Astrocyte (in vitro differentiated cells and primary cell): ENCODE measurements around the gene PAX5. TPM values are rescaled to one million over a fixed set of nuclear protein-coding genes. Genes with fewer than 3 reads are reported as not detected.

Experiments used
- DNase-seq: peaks from one replicate; pipeline ENCODE4 v3.0.0-alpha.2; 2010; ENCODE audit warnings: low read depth
- FAIRE-seq: peaks from 2 replicates; lab custom pipeline; 2011; peaks lifted over from hg19 to GRCh38; lab: Jason Lieb, UNC
- H2AFZ ChIP-seq: 2 replicates; pipeline ENCODE4 v1.6.0; 2012; ENCODE audit warnings: low read depth, low read length, inconsistent platforms
- H3K27ac ChIP-seq: 2 replicates; pipeline ENCODE4 v1.5.1; 2011; ENCODE audit warnings: low read depth, low read length, inconsistent platforms
- H3K27me3 ChIP-seq: 2 replicates; pipeline ENCODE4 v1.6.0; 2011; ENCODE audit warnings: low read length, inconsistent platforms; ENCODE audit not compliant: insufficient read depth
- H3K36me3 ChIP-seq: 2 replicates; pipeline ENCODE4 v1.5.1; 2011; ENCODE audit warnings: low read length, inconsistent platforms; ENCODE audit not compliant: insufficient read depth
- H3K4me1 ChIP-seq: 2 replicates; pipeline ENCODE4 v1.5.1; 2011; ENCODE audit warnings: low read length, inconsistent platforms; ENCODE audit not compliant: insufficient read depth
- H3K4me2 ChIP-seq: 2 replicates; pipeline ENCODE4 v1.6.0; 2012; ENCODE audit warnings: low read length, inconsistent platforms
- H3K4me3 ChIP-seq: 2 replicates; pipeline ENCODE4 v1.5.1; 2011; ENCODE audit warnings: low read depth, mild to moderate bottlenecking, low read length, inconsistent platforms; ENCODE audit not compliant: insufficient read depth
- H3K79me2 ChIP-seq: 2 replicates; pipeline ENCODE4 v1.6.0; 2012; ENCODE audit warnings: mild to moderate bottlenecking, low read length, inconsistent platforms; ENCODE audit not compliant: insufficient read depth
- H3K9ac ChIP-seq: 2 replicates; pipeline ENCODE4 v1.6.0; 2012; ENCODE audit warnings: mild to moderate bottlenecking, low read length, inconsistent platforms
- H3K9me3 ChIP-seq: 2 replicates; pipeline ENCODE4 v1.5.1; 2012; ENCODE audit warnings: low read depth, mild to moderate bottlenecking, low read length, inconsistent platforms; ENCODE audit not compliant: insufficient read depth
- H4K20me1 ChIP-seq: 2 replicates; pipeline ENCODE4 v1.6.0; 2012; ENCODE audit warnings: low read length, inconsistent platforms; ENCODE audit not compliant: insufficient read depth
- H3K27ac Mint-ChIP-seq: one replicate; pipeline ENCODE4 v1.8.0; 2021; ENCODE audit warnings: mild to moderate bottlenecking, mixed read lengths; ENCODE audit not compliant: unreplicated experiment
- H3K27me3 Mint-ChIP-seq: one replicate; pipeline ENCODE4 v1.8.0; 2021; ENCODE audit warnings: low read depth, mixed read lengths; ENCODE audit not compliant: unreplicated experiment
- H3K36me3 Mint-ChIP-seq: one replicate; pipeline ENCODE4 v1.8.0; 2021; ENCODE audit warnings: low read depth, mixed read lengths; ENCODE audit not compliant: unreplicated experiment
- H3K4me1 Mint-ChIP-seq: one replicate; pipeline ENCODE4 v1.8.0; 2021; ENCODE audit warnings: low read depth, mixed read lengths; ENCODE audit not compliant: unreplicated experiment
- H3K4me3 Mint-ChIP-seq: one replicate; pipeline ENCODE4 v1.8.0; 2021; ENCODE audit warnings: mild to moderate bottlenecking, moderate library complexity, mixed read lengths; ENCODE audit not compliant: unreplicated experiment
- H3K9me3 Mint-ChIP-seq: one replicate; pipeline ENCODE4 v1.8.0; 2021; ENCODE audit warnings: mild to moderate bottlenecking, mixed read lengths; ENCODE audit not compliant: unreplicated experiment
- CTCF ChIP-seq: IDR thresholded peaks from 2 replicates; pipeline ENCODE4 v1.5.1; 2011; ENCODE audit warnings: low read depth, mild to moderate bottlenecking, inconsistent platforms, low read length, moderate library complexity; ENCODE audit not compliant: insufficient read depth
- EZH2 ChIP-seq: IDR thresholded peaks from 2 replicates; pipeline ENCODE4 v1.6.1; 2012; ENCODE audit warnings: mild to moderate bottlenecking, low read length, inconsistent platforms; ENCODE audit not compliant: insufficient read depth
- total RNA-seq: library from RNA; stranded (reverse); gene quantifications from 2 replicates; pipeline ENCODE4 v1.2.1, GENCODE V29; 2021

PAX5 gene
- total RNA-seq, 1 donor from 2014 or later: not detected

GRCh38 chr9:36815566-36816348 lies 218.3 kb downstream of the PAX5 start:
- no peak overlapping the region for H3K27ac Mint-ChIP-seq
- no peaks in the 10 kb centered on the region for H3K9me3 ChIP-seq
- no peak overlapping the region for H3K4me3 ChIP-seq
- TF ChIP-seq EZH2 (no peak), CTCF (no peak)
- DNase-seq (no peak), FAIRE-seq (no peak)
- H3K79me2 ChIP-seq: no peaks in the 10 kb centered on the region
- H3K27me3 ChIP-seq: peaks cover 41% of the 10 kb centered on the region
- H3K27me3 Mint-ChIP-seq: peaks cover 36% of the 10 kb centered on the region
- H3K36me3 ChIP-seq: no peaks in the 10 kb centered on the region
- H3K9ac ChIP-seq: no peak overlapping the region
- no peaks in the 10 kb centered on the region for H3K36me3 Mint-ChIP-seq
- no peak overlapping the region for H2AFZ ChIP-seq
- no peak overlapping the region for H3K27ac ChIP-seq
- no peaks in the 10 kb centered on the region for H3K4me1 Mint-ChIP-seq
- no peak overlapping the region for H3K4me3 Mint-ChIP-seq
- H3K9me3 Mint-ChIP-seq: peaks cover 1% of the 10 kb centered on the region
- no peaks in the 10 kb centered on the region for H3K4me1 ChIP-seq
- no peaks in the 10 kb centered on the region for H4K20me1 ChIP-seq
- H3K4me2 ChIP-seq: no peak overlapping the region

- Histone ChIP-seq H3K4me1 (no peaks in the 10 kb centered on the region), H3K79me2 (no peaks in the 10 kb centered on the region), H3K9me3 (no peaks in the 10 kb centered on the region), H3K9ac (no peak overlapping the region), H2AFZ (no peak overlapping the region), H3K27ac (no peak overlapping the region), H3K4me3 (no peak overlapping the region), H3K4me2 (no peak overlapping the region), H4K20me1 (no peaks in the 10 kb centered on the region), H3K27me3 (peaks cover 37% of the 10 kb centered on the region), H3K36me3 (no peaks in the 10 kb centered on the region)
- peaks cover 1% of the 10 kb centered on the region for H3K9me3 Mint-ChIP-seq
- H3K27me3 Mint-ChIP-seq: peaks cover 35% of the 10 kb centered on the region
- no peak for FAIRE-seq
- TF ChIP-seq CTCF: no peak
- TF ChIP-seq EZH2: no peak
- DNase-seq: no peak
- no peak overlapping the region for H3K27ac Mint-ChIP-seq
- H3K36me3 Mint-ChIP-seq: no peaks in the 10 kb centered on the region
- H3K4me1 Mint-ChIP-seq: no peaks in the 10 kb centered on the region
- H3K4me3 Mint-ChIP-seq: no peak overlapping the region
Observed at GRCh38 chr9:36815023-36815422, 219.0 kb downstream of the PAX5 start.

- Histone ChIP-seq H3K4me2 (no peak overlapping the region), H3K79me2 (no peaks in the 10 kb centered on the region), H3K36me3 (no peaks in the 10 kb centered on the region), H3K9ac (no peak overlapping the region), H3K4me3 (no peak overlapping the region), H4K20me1 (no peaks in the 10 kb centered on the region), H3K9me3 (no peaks in the 10 kb centered on the region), H2AFZ (no peak overlapping the region), H3K27me3 (peaks cover 28% of the 10 kb centered on the region), H3K27ac (no peak overlapping the region), H3K4me1 (no peaks in the 10 kb centered on the region)
- TF ChIP-seq EZH2 (no peak), CTCF (no peak)
- H3K36me3 Mint-ChIP-seq: no peaks in the 10 kb centered on the region
- H3K27me3 Mint-ChIP-seq: peaks cover 34% of the 10 kb centered on the region
- no peak for DNase-seq
- H3K27ac Mint-ChIP-seq: no peak overlapping the region
- FAIRE-seq: no peak
- peaks cover 1% of the 10 kb centered on the region for H3K9me3 Mint-ChIP-seq
- no peaks in the 10 kb centered on the region for H3K4me1 Mint-ChIP-seq
- no peak overlapping the region for H3K4me3 Mint-ChIP-seq
Observed at GRCh38 chr9:36813154-36813553, 220.9 kb downstream of the PAX5 start.
